Gastrocnemius medialis (tissue), 4 donors: Measurements from ENCODE around the gene MEG3.

Experiments used
- CTCF ChIP-seq, 5 experiments: fragments of 450-650 bp in 3 of 5; fragments of 200-600 bp in 2 of 5; sonication (generic) in 2 of 5; IDR thresholded peaks in 4 of 5; conservative IDR thresholded peaks in 1 of 5; 1 replicate in 4 of 5; 2 replicates in 1 of 5; pipeline ENCODE4 v1.5.1; 2016 to 2019; ENCODE audit warnings: antibody characterized with exemption in 5 of 5, mild to moderate bottlenecking in 3 of 5, moderate library complexity in 3 of 5
- POLR2A ChIP-seq, 2 donors: fragments of 450-650 bp; IDR thresholded peaks; one replicate each; pipeline ENCODE4 v1.6.1; 2017; ENCODE audit warnings: antibody characterized with exemption in 2 of 2, mild to moderate bottlenecking in 2 of 2, moderate library complexity in 2 of 2

DNA sequence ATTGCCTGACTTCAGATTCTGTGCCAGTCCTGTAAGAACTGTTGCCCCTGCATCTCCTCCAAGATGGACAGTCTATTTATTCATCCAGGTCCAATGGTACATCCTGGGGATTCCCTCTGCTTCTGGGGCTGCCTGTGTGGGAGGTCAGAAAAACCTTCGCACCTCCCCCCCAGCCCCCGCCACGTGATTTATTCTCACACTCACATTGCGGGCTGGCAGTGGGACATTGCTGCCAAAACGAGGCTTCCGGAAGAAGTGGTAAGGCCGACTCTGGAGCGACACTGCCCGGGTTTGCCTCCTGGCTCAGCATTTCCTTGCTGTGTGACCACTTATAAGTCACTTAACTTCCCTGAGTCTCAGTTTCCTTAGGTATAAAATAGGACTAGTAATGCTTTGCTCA, 83.5 kb downstream of the MEG3 start:
- no peak for TF ChIP-seq POLR2A (IDR thresholded peaks at IDR 0.05)
- no peak for TF ChIP-seq CTCF (IDR thresholded peaks at IDR 0.05 in 4 of 5, conservative IDR thresholded peaks at IDR 0.05 in 1 of 5)
